NCI-H345 (cell line): ENCODE results near the gene SLC25A48.
A peak's percentile ranks its signal among the peaks of the same experiment; 100 is the strongest.

Experiments
- DNase-seq: peaks from one replicate; lab custom pipeline; 2025; lab: John Stamatoyannopoulos, UW

The SLC25A48 gene

GRCh38 chr5:135920199-135920598 is 85.7 kb downstream of the SLC25A48 start:
- no peak for DNase-seq

DNA sequence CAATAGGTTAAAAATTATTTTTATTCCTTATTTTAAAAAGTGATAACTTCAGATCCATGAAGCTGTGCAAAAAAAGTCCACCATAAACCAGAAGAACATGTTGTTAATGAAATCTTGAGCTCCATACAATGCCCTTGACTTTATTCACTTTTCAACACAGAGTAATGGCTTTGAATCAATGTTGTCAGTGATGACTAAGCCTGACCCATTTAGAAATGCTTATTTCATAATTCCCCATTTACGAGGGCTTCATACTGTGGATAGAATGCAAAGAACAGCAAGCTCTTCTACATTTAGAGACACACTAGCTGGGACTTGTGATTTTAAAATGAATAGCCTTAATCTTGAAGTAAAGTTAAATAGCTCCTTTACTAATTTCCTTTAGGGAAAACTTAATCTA is 86.9 kb downstream of the SLC25A48 start:
- DNase-seq: no peak

- peak; percentile 31 for DNase-seq
Observed at GRCh38 chr5:135930029-135930948, 95.8 kb downstream of the SLC25A48 start.

GRCh38 chr5:135930949-135931295 is 96.5 kb downstream of the SLC25A48 start:
- DNase-seq: no peak

GRCh38 chr5:135934939-135935338 is 100.5 kb downstream of the SLC25A48 start:
- DNase-seq: no peak

- no peak for DNase-seq
Observed at GRCh38 chr5:135937245-135937911, 102.9 kb downstream of the SLC25A48 start.
